Tibial nerve (tissue), 4 donors: ENCODE data around the gene USO1.

Source experiments
- CTCF ChIP-seq, 5 experiments: fragments of 200-600 bp in 3 of 5; fragments of 450-650 bp in 2 of 5; sonication (generic) in 3 of 5; IDR thresholded peaks; one replicate each; pipeline ENCODE4 v1.5.1; 2016 to 2019; ENCODE audit warnings: antibody characterized with exemption in 5 of 5, mild to moderate bottlenecking in 3 of 5, moderate library complexity in 2 of 5
- EP300 ChIP-seq, 2 donors: sonication (generic); formaldehyde crosslinking; IDR thresholded peaks; one replicate each; pipeline ENCODE4 v1.6.1; 2017; ENCODE audit warnings: antibody characterized with exemption in 2 of 2, mild to moderate bottlenecking in 1 of 2
- POLR2A ChIP-seq, 2 donors: fragments of 450-650 bp; IDR thresholded peaks; one replicate each; pipeline ENCODE4 v1.6.1; 2017; ENCODE audit warnings: antibody characterized with exemption in 2 of 2, mild to moderate bottlenecking in 2 of 2, moderate library complexity in 2 of 2

GRCh38 chr4:75742451-75742850 is 18.1 kb downstream of the USO1 start:
- no peak for TF ChIP-seq CTCF (IDR thresholded peaks at IDR 0.05)
- TF ChIP-seq POLR2A (IDR thresholded peaks at IDR 0.05), result no peak
- TF ChIP-seq EP300 (IDR thresholded peaks at IDR 0.05), result no peak
